K562 (cell line): ENCODE measurements around the gene TOR1A. TPM values are rescaled to one million over a fixed set of nuclear protein-coding genes. Genes with fewer than 3 reads are reported as not detected.

Experiments used
- ARID1B ChIP-seq: fragments of 450-650 bp; IDR thresholded peaks from 2 replicates; pipeline ENCODE4 v1.6.1; 2016; ENCODE audit warnings: antibody characterized with exemption, mild to moderate bottlenecking, inconsistent platforms
- BCOR ChIP-seq: fragments of 450-650 bp; IDR thresholded peaks from 2 replicates; pipeline ENCODE4 v1.6.1; 2016
- E2F3 ChIP-seq: fragments of 250-450 bp; sonication (Bioruptor Pico); IDR thresholded peaks from 2 replicates; pipeline ENCODE4 v1.4.0; 2020; ENCODE audit warnings: mild to moderate bottlenecking
- EP300 ChIP-seq: IDR thresholded peaks from 2 replicates; pipeline ENCODE4 v1.6.1; 2012; ENCODE audit warnings: low read length, improper control_type of control experiment
- ERF ChIP-seq: fragments of 450-650 bp; formaldehyde crosslinking; IDR thresholded peaks from 2 replicates; pipeline ENCODE4 v1.4.0; 2020; ENCODE audit warnings: mild to moderate bottlenecking, mixed read lengths
- EWSR1 ChIP-seq: fragments of 450-650 bp; IDR thresholded peaks from 2 replicates; pipeline ENCODE4 v1.6.1; 2018; ENCODE audit warnings: borderline replicate concordance, mild to moderate bottlenecking, low read depth, moderate library complexity; ENCODE audit not compliant: partially characterized antibody
- GTF2A2 ChIP-seq: IDR thresholded peaks from 2 replicates; pipeline ENCODE4 v1.6.1; 2016; ENCODE audit warnings: mild to moderate bottlenecking, missing genetic modification characterization, missing compliant biosample characterization
- GTF2F1 ChIP-seq: IDR thresholded peaks from 2 replicates; pipeline ENCODE4 v1.6.1; 2011; ENCODE audit warnings: low read depth, low read length, improper control_type of control experiment
- JUN ChIP-seq, 2 experiments: sonication (generic) in 1 of 2; formaldehyde crosslinking in 1 of 2; IDR thresholded peaks; 2 replicates each; pipeline versions ENCODE4 v1.6.1 to v1.8.0; 2012 to 2022; ENCODE audit warnings: borderline replicate concordance in 2 of 2, mild to moderate bottlenecking in 2 of 2, improper control_type of control experiment in 1 of 2, low read depth in 1 of 2, low read length in 1 of 2, missing genetic modification reagents in 1 of 2
- KLF10 ChIP-seq: fragments of 250-450 bp; sonication (Bioruptor Pico); IDR thresholded peaks from 2 replicates; pipeline ENCODE4 v1.6.1; 2021; ENCODE audit warnings: matching md5 sums
- MGA ChIP-seq: fragments of 450-650 bp; IDR thresholded peaks from 2 replicates; pipeline ENCODE4 v1.6.1; 2016; ENCODE audit warnings: mild to moderate bottlenecking, moderate library complexity
- TAF1 ChIP-seq: IDR thresholded peaks from 2 replicates; pipeline ENCODE4 v1.6.1; 2011; ENCODE audit warnings: mild to moderate bottlenecking, low read length, moderate library complexity; ENCODE audit not compliant: insufficient read depth, control insufficient read depth, severe bottlenecking; ENCODE audit errors: extremely low read depth
- TBL1XR1 ChIP-seq, 2 experiments: IDR thresholded peaks; 2 replicates each; pipeline ENCODE4 v1.6.1; 2012; ENCODE audit warnings: improper control_type of control experiment in 2 of 2, low read length in 2 of 2, mild to moderate bottlenecking in 1 of 2
- ZNF212 ChIP-seq: fragments of 450-650 bp; formaldehyde crosslinking; IDR thresholded peaks from 2 replicates; pipeline ENCODE4 v1.4.0; 2020; ENCODE audit warnings: mild to moderate bottlenecking
- ZNF507 ChIP-seq: conservative IDR thresholded peaks from 2 replicates; pipeline ENCODE4 v1.6.1; 2017; ENCODE audit warnings: missing genetic modification characterization, missing compliant biosample characterization
- polyA plus RNA-seq, 8 experiments: library from polyadenylated mRNA; depleted of rRNA in 4 of 8; stranded (reverse) in 5 of 8; unstranded in 3 of 8; fragments of >200 nt; fragmentation: Nextera tagmentation in 2 of 8; fragmentation: Illumina TruSeq in 1 of 8; extraction: Ambion mirVana in 2 of 8; extraction: Trizol in 1 of 8; gene quantifications; 2 replicates each; pipeline versions ENCODE4 v1.2.1 to v1.2.3, GENCODE V29; 2011 to 2014; ENCODE audit warnings: inconsistent platforms in 1 of 8, missing spikeins in 1 of 8
- total RNA-seq, 7 experiments: library from RNA; depleted of rRNA in 6 of 7; stranded (reverse); fragments of >200 nt in 6 of 7; fragmentation: Illumina TruSeq in 2 of 7; extraction: Trizol in 2 of 7; gene quantifications; 2 replicates each; pipeline versions ENCODE4 v1.2.1 to v1.2.3, GENCODE V29; 2011 to 2021; ENCODE audit warnings: low replicate concordance in 1 of 7

Gene TOR1A
- total and polyA plus RNA-seq, 9 of the 15 experiments (the other 6 are each of a cell fraction or from before 2014, with no cell fraction given) = 4.5 to 85.8 (median 51.3) TPM

- TF ChIP-seq ARID1B (no peak), ZNF507 (tag) (no peak), GTF2A2 (tag) (no peak), EWSR1 (no peak), TAF1 (peak; percentile 88), ERF (CRISPR knock-in tag) (peak; percentile 61; the same call in 1 of the 2 replicates), ZNF212 (peak; percentile 27; the same call in 1 of the 2 replicates), KLF10 (CRISPR knock-in tag) (no peak), GTF2F1 (no peak; the same call in 1 of the 2 replicates), E2F3 (CRISPR knock-in tag) (0 out of 2 replicates have a peak, but pooled peaks have one; percentile 70), BCOR (no peak), JUN (IDR thresholded peaks at IDR 0.05; ENCODE audit: borderline replicate concordance, low read depth, low read length) (peak; percentile 78; the same call in 1 of the 2 replicates), JUN (CRISPR knock-in tag; IDR thresholded peaks at IDR 0.05; ENCODE audit: borderline replicate concordance) (no peak), EP300 (peak; percentile 21; the same call in 1 of the 2 replicates), MGA (no peak), TBL1XR1 (IDR thresholded peaks at IDR 0.05; ENCODE audit: low read length in 2 of 2) (peak in 1 of 2 experiments; percentile 76; a peak in 1 of 4 replicates)
Measured at GRCh38 chr9:129835128-129835859, 11.4 kb upstream of the TOR1A start, which contains the start of the genes C9orf78 and USP20 (continued).
